ENCODE results near the gene POLR1H.
A peak's percentile ranks its signal among the peaks of the same experiment; 100 is the strongest.

Gene POLR1H

GRCh38 chr6:30062471-30063178 lies 1.6 kb downstream of the POLR1H start:
- DNase-seq = no peak

- no peak for DNase-seq
These were observed 2.2 kb downstream of the POLR1H start for GRCh38 chr6:30063315-30063714.

GRCh38 chr6:30066082-30066481 lies 5.0 kb downstream of the POLR1H start:
- no peak for DNase-seq

- DNase-seq = peak; percentile 100
These were observed 5.8 kb downstream of the POLR1H start, which contains the start of gene PPP1R11 for GRCh38 chr6:30066577-30067459. Gene PPP1R11 (plus strand): TSS chr6:30067198. CDS start chr6:30067411, 213 bp downstream.

- no peak for DNase-seq
These were observed 6.5 kb downstream of the POLR1H start for GRCh38 chr6:30067460-30068139.

- no peak for DNase-seq
These were observed 10.2 kb downstream of the POLR1H start for GRCh38 chr6:30071081-30071818.

- DNase-seq = no peak
These were observed 10.8 kb downstream of the POLR1H start for GRCh38 chr6:30071858-30072257.

- no peak for DNase-seq
These were observed 12.6 kb downstream of the POLR1H start for GRCh38 chr6:30073489-30074235.

GRCh38 chr6:30074331-30075093 lies 13.4 kb downstream of the POLR1H start:
- no peak for DNase-seq

GRCh38 chr6:30075094-30075789 lies 14.2 kb downstream of the POLR1H start, which contains the start of gene RNF39:
Gene RNF39 (minus strand): TSS chr6:30075769. CDS start chr6:30075585, 184 bp downstream.
- DNase-seq = no peak

GRCh38 chr6:30075790-30076732 lies 15.0 kb downstream of the POLR1H start:
- no peak for DNase-seq

- no peak for DNase-seq
These were observed 16.2 kb downstream of the POLR1H start for GRCh38 chr6:30077218-30077617.

- DNase-seq = no peak
These were observed 26.8 kb downstream of the POLR1H start for GRCh38 chr6:30087876-30088275.

GRCh38 chr6:30091577-30092381 lies 30.7 kb downstream of the POLR1H start:
- no peak for DNase-seq

GRCh38 chr6:30092852-30093543 lies 31.9 kb downstream of the POLR1H start:
- no peak for DNase-seq

- DNase-seq = no peak
These were observed 33.0 kb downstream of the POLR1H start for GRCh38 chr6:30093951-30094661.

- DNase-seq = no peak
These were observed 35.8 kb downstream of the POLR1H start for GRCh38 chr6:30096829-30097228.

Data from stimulated activated naive CD4-positive, alpha-beta T cell treated with Interleukin-2 at 50 U/mL for 16 hours (primary cell).